GM12878 (cell line): ENCODE measurements around the gene WDR93. TPM values are rescaled to one million over a fixed set of nuclear protein-coding genes. Genes with fewer than 3 reads are reported as not detected.

ENCODE experiments used
- ATAC-seq: fragments of 200-7000 bp; cut with Tn5 transposase; 3 replicates; pipeline ENCODE4 v1.9.1; 2020; ENCODE audit warnings: mild to moderate bottlenecking, moderate library complexity
- BruUV-seq: library from RNA; stranded (reverse); fragments of 400-500 nt; replicated peaks from 2 replicates; lab custom pipeline; 2021; lab: Mats Ljungman, UMichigan
- CTCF ChIA-PET: fragments of 300-600 bp; sonication (Branson Sonifier 250); formaldehyde crosslinking; extraction: SDS; loops from one replicate; lab custom pipeline; 2021; ENCODE audit warnings: inconsistent platforms; lab: Yijun Ruan, JAX
- POLR2A ChIA-PET: fragments of 350-600 bp; formaldehyde crosslinking; extraction: SDS; loops from one replicate; lab custom pipeline; 2021; ENCODE audit warnings: inconsistent platforms; lab: Charles Lee
- RAD21 ChIA-PET: fragments of 300-600 bp; sonication (Branson Sonifier 250); formaldehyde crosslinking; loops from one replicate; lab custom pipeline; 2023; ENCODE audit warnings: antibody characterized with exemption; ENCODE audit not compliant: unreplicated experiment; lab: Charles Lee
- SMC1A ChIA-PET: fragments of 300-600 bp; sonication (Branson Sonifier 250); formaldehyde crosslinking; loops from one replicate; lab custom pipeline; 2023; ENCODE audit not compliant: unreplicated experiment, uncharacterized antibody; lab: Charles Lee
- DNase-seq: peaks from one replicate; pipeline ENCODE4 v3.0.0-alpha.2; 2011; ENCODE audit warnings: low read depth, low spot score
- FAIRE-seq: peaks from 3 replicates; lab custom pipeline; 2011; peaks lifted over from hg19 to GRCh38; lab: Jason Lieb, UNC
- H2AFZ ChIP-seq: 2 replicates; pipeline ENCODE4 v1.6.0; 2011; ENCODE audit warnings: low read depth, low read length, control low read depth; ENCODE audit not compliant: control insufficient read depth
- H3K27ac ChIP-seq: 2 replicates; pipeline ENCODE4 v1.5.1; 2011; ENCODE audit warnings: control low read depth; ENCODE audit not compliant: control insufficient read depth, insufficient read depth
- H3K27me3 ChIP-seq, 2 experiments: replicated peaks in 1 of 2; 2 replicates each; pipeline versions ENCODE4 v1.6.0 to v1.6.1; 2011; ENCODE audit warnings: low read length in 1 of 2; ENCODE audit not compliant: control insufficient read depth in 2 of 2, insufficient read depth in 2 of 2
- H3K36me3 ChIP-seq, 2 experiments: 2 replicates each; pipeline ENCODE4 v1.5.1; 2011; ENCODE audit warnings: low read length in 1 of 2; ENCODE audit not compliant: control insufficient read depth in 2 of 2, insufficient read depth in 2 of 2
- H3K4me1 ChIP-seq: 2 replicates; pipeline ENCODE4 v1.6.1; 2011; ENCODE audit warnings: mild to moderate bottlenecking, low read length, moderate library complexity, mixed read lengths; ENCODE audit not compliant: control insufficient read depth, insufficient read depth
- H3K4me2 ChIP-seq: 2 replicates; pipeline ENCODE4 v1.6.0; 2011; ENCODE audit warnings: control low read depth; ENCODE audit not compliant: control insufficient read depth, insufficient read depth
- H3K4me3 ChIP-seq: fragments of 200-600 bp; sonication (generic); 2 replicates; pipeline ENCODE4 v1.5.1; 2016
- H3K79me2 ChIP-seq: 2 replicates; pipeline ENCODE4 v1.6.0; 2011; ENCODE audit warnings: low read length; ENCODE audit not compliant: control insufficient read depth, insufficient read depth
- H3K9ac ChIP-seq: 2 replicates; pipeline ENCODE4 v1.8.0; 2011; ENCODE audit warnings: low read length, control low read depth, mixed read lengths; ENCODE audit not compliant: control insufficient read depth, insufficient read depth
- H3K9me3 ChIP-seq: replicated peaks from 3 replicates; pipeline ENCODE4 v1.5.1; 2011; ENCODE audit warnings: mild to moderate bottlenecking, low read length; ENCODE audit not compliant: control insufficient read depth, insufficient read depth
- H4K20me1 ChIP-seq: 2 replicates; pipeline ENCODE4 v1.6.0; 2011; ENCODE audit not compliant: control insufficient read depth, insufficient read depth
- ASH2L ChIP-seq: fragments of 300-600, 200-600 bp; sonication (generic); IDR thresholded peaks from 2 replicates; pipeline ENCODE4 v1.6.1; 2017; ENCODE audit warnings: low read depth, mild to moderate bottlenecking, borderline replicate concordance
- CBX3 ChIP-seq: fragments of 200-600 bp; sonication (generic); IDR thresholded peaks from 2 replicates; pipeline ENCODE4 v1.6.1; 2016; ENCODE audit warnings: low read depth, borderline replicate concordance
- CTCF ChIP-seq, 3 experiments: IDR thresholded peaks in 2 of 3; conservative IDR thresholded peaks in 1 of 3; 2 replicates each; pipeline ENCODE4 v1.5.1; 2011; ENCODE audit warnings: low read depth in 3 of 3, low read length in 3 of 3, mild to moderate bottlenecking in 3 of 3, control low read depth in 2 of 3, moderate library complexity in 2 of 3, inconsistent platforms in 1 of 3, mixed read lengths in 1 of 3; ENCODE audit not compliant: control insufficient read depth in 2 of 3, insufficient read depth in 1 of 3; ENCODE audit errors: extremely low read depth in 1 of 3
- MEF2A ChIP-seq: IDR thresholded peaks from 2 replicates; pipeline ENCODE4 v1.6.1; 2011; ENCODE audit warnings: low read depth, mild to moderate bottlenecking, low read length, moderate library complexity; ENCODE audit not compliant: insufficient read depth
- MTA2 ChIP-seq: fragments of 450-650 bp; IDR thresholded peaks from 2 replicates; pipeline ENCODE4 v1.6.1; 2016; ENCODE audit warnings: low read depth, mild to moderate bottlenecking, moderate library complexity
- NKRF ChIP-seq: fragments of 450-650 bp; conservative IDR thresholded peaks from 2 replicates; pipeline ENCODE4 v1.6.1; 2017; ENCODE audit warnings: mild to moderate bottlenecking, moderate library complexity
- SPI1 ChIP-seq: IDR thresholded peaks from 2 replicates; pipeline ENCODE4 v1.6.1; 2011; ENCODE audit warnings: low read depth, mild to moderate bottlenecking, low read length, moderate library complexity, borderline replicate concordance; ENCODE audit not compliant: insufficient read depth
- TARDBP ChIP-seq: IDR thresholded peaks from 2 replicates; pipeline ENCODE4 v1.6.1; 2016; ENCODE audit warnings: borderline replicate concordance
- TCF12 ChIP-seq: IDR thresholded peaks from 2 replicates; pipeline ENCODE4 v1.6.1; 2011; ENCODE audit warnings: low read depth, mild to moderate bottlenecking, low read length
- ZBED1 ChIP-seq: IDR thresholded peaks from 2 replicates; pipeline ENCODE4 v1.6.1; 2016; ENCODE audit warnings: borderline replicate concordance
- WGBS: methylation state at CpG from one replicate; pipeline ENCODE4 v1.1.6; 2016; ENCODE audit warnings: low lambda C conversion rate; ENCODE audit not compliant: insufficient replicate concordance, insufficient coverage; ENCODE audit errors: missing lambda C conversion rate; 5-methylcytosine and 5-hydroxymethylcytosine counted together
- in situ Hi-C: fragments of 300-500 bp; cut with MboI; formaldehyde crosslinking; loops from 9 replicates; pipeline ENCODE4 v1.14.3; 2018; ENCODE audit warnings: mixed read lengths
- intact Hi-C: fragments of 100-400 bp; cut with micrococcal nuclease; formaldehyde crosslinking; loops from one replicate; pipeline ENCODE4 v1.14.2; 2022; ENCODE audit not compliant: unreplicated experiment
- polyA plus RNA-seq, 11 experiments: library from polyadenylated mRNA; depleted of rRNA in 4 of 11; unstranded in 6 of 11; stranded (reverse) in 5 of 11; fragments of >200 nt; fragmentation: Nextera tagmentation in 4 of 11; fragmentation: Illumina TruSeq in 1 of 11; extraction: Ambion mirVana in 4 of 11; extraction: Trizol in 1 of 11; gene quantifications; 1 replicate in 1 of 11; 2 replicates in 10 of 11; pipeline versions ENCODE4 v1.2.1 to v1.2.3, GENCODE V29; 2011 to 2016; ENCODE audit warnings: inconsistent platforms in 2 of 11, missing spikeins in 2 of 11, low read depth in 1 of 11
- total RNA-seq, 4 experiments: library from RNA; depleted of rRNA in 3 of 4; stranded (reverse); fragments of >200 nt in 3 of 4; fragmentation: Illumina TruSeq in 1 of 4; extraction: Trizol in 1 of 4; gene quantifications; 2 replicates each; pipeline versions ENCODE4 v1.2.1 to v1.2.3, GENCODE V29; 2013 to 2021

WDR93 gene
- total and polyA plus RNA-seq, 10 of the 15 experiments (the other 5 are each of a cell fraction or from before 2014, with no cell fraction given), result not detected

DNA sequence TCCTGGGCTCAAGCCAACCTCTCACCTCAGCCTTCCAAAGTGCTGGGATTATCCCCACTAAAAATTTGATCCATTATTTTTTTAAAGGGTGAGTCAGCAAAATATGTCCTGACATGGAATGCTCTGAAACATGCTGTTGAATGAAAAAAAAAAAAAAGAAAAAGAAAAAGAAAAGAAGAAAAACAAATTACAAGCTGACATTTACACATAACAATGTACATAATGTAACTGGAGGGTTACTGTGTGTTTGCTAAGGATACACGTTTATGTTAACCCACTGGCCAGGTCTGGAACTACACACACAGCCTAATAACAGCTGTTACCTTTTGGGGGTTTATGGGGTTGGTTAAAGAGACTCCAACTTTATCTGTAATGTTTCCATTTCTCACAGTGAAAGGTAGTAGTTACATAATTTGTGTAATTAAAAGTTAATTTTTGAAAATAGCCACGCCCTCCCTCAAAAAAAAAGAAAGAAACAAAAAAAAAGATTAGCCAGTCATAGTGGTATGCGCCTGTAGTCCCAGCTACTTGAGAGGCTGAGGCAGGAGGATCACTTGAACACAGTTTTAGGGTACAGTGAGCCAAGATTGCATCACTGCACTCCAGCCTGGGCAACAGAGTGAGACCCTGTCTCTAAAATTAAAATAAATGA is 82.4 kb downstream of the WDR93 start:
- RAD21 ChIA-PET, result interaction anchor here (0.6 to 2.5 kb wide), 3 partner anchors 12 to 102 kb away, joined by 3 to 9 read pairs (median 4); no protein-coding TSS in a partner anchor
- Histone ChIP-seq H3K4me3 (no peak overlapping the region), H4K20me1 (no peaks in the 10 kb centered on the region), H2AFZ (no peak overlapping the region), H3K9me3 (no peaks in the 10 kb centered on the region), H3K4me2 (no peak overlapping the region), H3K27ac (no peak overlapping the region), H3K27me3 (no peaks in the 10 kb centered on the region), H3K79me2 (no peaks in the 10 kb centered on the region), H3K4me1 (peaks cover 8% of the 10 kb centered on the region), H3K36me3 (no peaks in the 10 kb centered on the region), H3K9ac (no peak overlapping the region)
- POLR2A ChIA-PET, result interaction anchor here (0.7 kb wide), 2 partner anchors 10 to 143 kb away, joined by 3 to 4 read pairs; no protein-coding TSS in a partner anchor
- FAIRE-seq (no peak), DNase-seq (no peak), ATAC-seq (peak; percentile 63)
- BruUV-seq, result no TSS peak
- SMC1A ChIA-PET, result interaction anchor here (0.6 to 1.7 kb wide), 4 partner anchors 12 to 1513 kb away, joined by 3 to 7 read pairs (median 4); no protein-coding TSS in a partner anchor
- in situ Hi-C loops, result no loop called here
- intact Hi-C loops, result no loop called here
- WGBS, result 36% methylated on average over 3 of the region's 3 CpGs
- CTCF ChIA-PET, result interaction anchor here (0.6 to 7.0 kb wide), 3 partner anchors 12 to 484 kb away, joined by 3 to 40 read pairs (median 3); no protein-coding TSS in a partner anchor
- peak in 2 of 3 experiments; percentile 16 to 38; a peak in 3 of 6 replicates for TF ChIP-seq CTCF (IDR thresholded peaks at IDR 0.05 in 2 of 3, conservative IDR thresholded peaks at IDR 0.05 in 1 of 3; ENCODE audit: control insufficient read depth in 2 of 3, extremely low read depth in 1 of 3, insufficient read depth in 1 of 3, low read depth in 3 of 3, low read length in 3 of 3)
- TF ChIP-seq ZBED1, result no peak

DNA sequence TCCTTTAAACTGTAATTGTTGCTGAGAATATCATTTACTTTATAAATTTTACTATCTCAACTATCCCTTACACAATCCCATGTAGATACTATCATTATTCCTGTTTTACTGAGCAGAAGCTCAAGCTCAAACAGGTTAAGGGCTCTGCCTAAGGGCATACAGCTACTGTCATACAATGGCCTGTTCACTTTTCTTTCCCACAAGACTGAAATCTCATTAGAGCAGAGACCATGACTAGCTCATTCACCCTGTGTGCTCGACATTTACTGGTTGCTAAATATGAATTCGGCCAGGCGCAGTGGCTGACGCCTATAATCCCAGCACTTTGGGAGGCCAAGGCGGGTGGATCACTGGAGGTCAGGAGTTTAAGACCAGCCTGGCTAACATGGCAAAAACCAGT is 83.9 kb downstream of the WDR93 start:
- Histone ChIP-seq H3K4me3 (no peak overlapping the region), H2AFZ (no peak overlapping the region), H3K36me3 (no peaks in the 10 kb centered on the region), H3K4me2 (no peak overlapping the region), H3K9me3 (no peaks in the 10 kb centered on the region), H3K79me2 (no peaks in the 10 kb centered on the region), H3K27ac (no peak overlapping the region), H3K4me1 (peaks cover 8% of the 10 kb centered on the region), H3K9ac (no peak overlapping the region), H4K20me1 (no peaks in the 10 kb centered on the region), H3K27me3 (no peaks in the 10 kb centered on the region)
- ChIA-PET CTCF (interaction anchor here (1.2 to 7.0 kb wide), 3 partner anchors 13 to 312 kb away, joined by 3 to 40 read pairs (median 8); no protein-coding TSS in a partner anchor), RAD21 (interaction anchor here (2.5 kb wide), 1 partner anchor 13 kb away, joined by 9 read pairs; no protein-coding TSS in a partner anchor), SMC1A (interaction anchor here (0.6 to 1.7 kb wide), 4 partner anchors 13 to 100 kb away, joined by 3 to 7 read pairs (median 4); no protein-coding TSS in a partner anchor), POLR2A (no interaction called here)
- ATAC-seq, result no peak
- in situ Hi-C loops (no loop called here), intact Hi-C loops (no loop called here)
- 52% methylated on average over 5 of the region's 5 CpGs for WGBS
- BruUV-seq, result no TSS peak
- DNase-seq, result no peak
- no peak for FAIRE-seq
- no peak for TF ChIP-seq MEF2A
- no peak for TF ChIP-seq SPI1
- TF ChIP-seq CBX3, result no peak
- TF ChIP-seq NKRF, result no peak
- TF ChIP-seq TCF12, result no peak
- TF ChIP-seq MTA2, result no peak
- TF ChIP-seq TARDBP, result no peak
- TF ChIP-seq ASH2L, result no peak
